ENCODE measurements around the gene ZBTB46.
A peak's percentile ranks its signal among the peaks of the same experiment; 100 is the strongest.
"Not testable (repeated sequence)": the region's sequence is repeated elsewhere in the genome, so short reads cannot be mapped to it uniquely, and the experiment has no call there.

ZBTB46 gene

DNA sequence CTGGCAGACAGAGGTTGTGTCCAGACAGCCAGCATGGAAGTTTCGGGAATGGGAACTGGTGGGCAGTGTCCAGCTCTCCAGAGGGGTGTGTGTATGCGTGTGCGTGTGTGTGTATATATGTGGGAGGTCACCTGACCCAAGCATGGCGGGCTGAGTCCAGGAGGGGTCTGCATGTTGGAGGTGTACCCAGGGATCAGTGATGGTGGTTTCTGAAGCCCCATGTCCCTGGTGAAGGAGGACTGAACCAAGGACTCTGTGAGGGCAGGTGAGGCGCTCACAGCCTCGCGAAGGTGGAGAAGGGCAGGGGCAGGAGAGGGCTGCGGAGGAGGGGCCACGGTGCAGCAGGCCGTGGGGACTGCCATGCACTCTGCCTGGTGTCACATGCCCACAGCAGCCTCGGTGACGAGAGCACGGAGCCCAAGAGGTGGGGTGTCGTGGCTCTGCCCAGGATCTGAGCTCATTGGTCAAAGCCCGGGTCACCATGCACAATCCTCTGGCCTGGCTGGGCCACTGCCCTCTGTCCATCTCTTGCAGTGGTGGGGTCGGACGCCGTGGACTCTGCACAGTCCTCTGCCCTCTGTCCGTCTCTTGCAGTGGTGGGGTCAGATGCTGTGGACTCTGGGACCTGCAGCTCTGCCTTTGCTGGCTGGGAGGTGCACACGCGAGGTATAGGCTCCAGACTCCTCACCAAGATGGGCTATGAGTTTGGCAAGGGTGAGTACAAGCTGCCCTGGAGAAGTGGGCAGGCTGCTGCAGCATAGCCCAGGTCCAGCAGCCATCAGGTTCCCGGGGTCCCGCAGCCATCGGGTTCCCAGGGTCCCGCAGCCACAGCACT is 96.7 kb downstream of the ZBTB46 start:
- DNase-seq (ENCODE audit: low read depth) = no peak

DNA sequence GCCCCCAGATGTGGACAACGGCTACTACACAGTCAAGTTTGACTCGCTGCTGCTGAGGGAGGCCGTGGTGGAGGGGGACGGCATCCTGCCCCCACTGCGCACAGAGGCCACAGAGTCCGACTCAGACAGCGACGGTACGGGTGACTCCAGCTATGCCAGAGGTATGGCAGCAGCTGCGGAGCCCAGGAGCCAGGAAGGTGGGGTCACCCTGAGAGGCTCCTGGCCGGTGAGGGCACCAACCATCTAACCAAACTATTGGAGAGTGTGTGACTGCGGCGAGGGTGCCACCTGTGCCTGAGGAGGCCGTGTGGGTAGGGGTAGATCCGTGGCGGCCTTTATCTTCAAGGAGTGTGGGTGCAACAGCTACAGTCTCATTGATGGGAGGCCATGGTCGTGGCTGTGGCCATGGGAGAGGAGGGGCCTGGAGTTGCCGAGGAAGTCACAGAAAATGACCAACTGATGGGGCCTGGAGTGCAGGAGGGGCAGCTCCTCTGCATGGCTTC is 97.4 kb downstream of the ZBTB46 start:
- no peak for DNase-seq (ENCODE audit: low read depth)

DNA sequence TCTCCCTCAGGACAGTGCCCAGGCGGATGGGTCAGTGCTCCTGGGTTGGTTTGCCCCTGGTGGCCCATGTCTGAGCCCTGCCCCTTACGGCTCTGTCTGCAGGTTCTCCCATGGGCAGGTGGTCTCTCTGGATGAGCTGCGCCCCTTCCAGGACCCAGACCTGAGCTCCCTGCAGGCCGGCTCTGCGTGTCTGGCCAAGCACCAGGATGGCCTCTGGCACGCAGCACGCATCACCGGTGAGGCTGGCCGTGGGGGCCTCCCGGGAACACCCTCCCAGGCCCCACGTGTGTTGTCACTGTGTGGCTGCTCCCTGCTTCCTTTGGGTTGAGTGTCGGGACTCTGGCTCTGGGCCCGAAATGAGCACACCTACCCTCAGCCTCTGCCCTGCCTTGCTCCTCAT is 97.9 kb downstream of the ZBTB46 start:
- no peak for DNase-seq (ENCODE audit: low read depth)

DNA sequence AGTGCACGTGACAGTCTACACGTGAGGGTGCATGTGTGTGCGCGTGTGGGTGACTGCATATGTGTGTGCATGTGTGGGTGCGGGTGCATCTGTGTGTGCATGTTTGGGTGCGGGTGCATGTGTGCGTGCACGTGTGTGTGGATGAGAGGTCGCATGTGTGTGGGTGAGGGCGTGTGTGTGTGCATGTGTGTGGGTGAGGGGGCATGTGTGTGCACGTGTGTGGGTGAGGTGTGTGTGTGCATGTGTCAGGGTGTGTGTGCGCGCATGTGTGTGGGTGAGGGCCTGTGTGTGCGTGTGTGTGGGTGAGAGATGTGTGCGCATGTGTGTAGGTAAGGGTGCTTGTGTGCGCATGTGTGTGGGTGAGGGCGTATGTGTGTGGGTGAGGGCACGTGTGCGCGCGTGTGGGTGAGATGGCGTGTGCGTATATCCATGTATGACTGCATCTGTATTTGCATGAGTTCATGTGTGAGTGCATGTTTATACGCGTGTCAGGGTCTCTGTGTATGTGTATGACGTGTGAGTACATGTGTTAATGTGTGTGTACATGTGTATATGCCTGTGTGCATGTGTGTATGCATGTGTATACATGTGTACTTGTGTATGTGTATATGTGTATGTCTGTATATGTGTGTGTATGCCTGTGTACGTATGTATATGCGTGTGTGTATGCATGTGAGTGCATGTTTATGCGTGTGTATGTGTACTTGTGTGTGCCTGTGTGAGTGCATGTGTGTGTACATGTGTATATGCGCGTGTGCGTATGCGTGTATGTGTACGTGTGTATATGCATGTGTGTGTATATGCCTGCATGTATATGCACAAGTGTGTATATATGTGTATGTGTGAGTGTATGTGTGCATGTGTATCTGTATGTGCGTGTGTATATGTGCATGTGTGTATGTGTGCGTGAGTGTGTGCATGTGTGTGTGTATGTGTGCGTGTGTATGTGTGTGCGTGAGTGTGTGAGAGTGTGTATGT is 98.7 kb downstream of the ZBTB46 start:
- DNase-seq (ENCODE audit: low read depth) = no peak

DNA sequence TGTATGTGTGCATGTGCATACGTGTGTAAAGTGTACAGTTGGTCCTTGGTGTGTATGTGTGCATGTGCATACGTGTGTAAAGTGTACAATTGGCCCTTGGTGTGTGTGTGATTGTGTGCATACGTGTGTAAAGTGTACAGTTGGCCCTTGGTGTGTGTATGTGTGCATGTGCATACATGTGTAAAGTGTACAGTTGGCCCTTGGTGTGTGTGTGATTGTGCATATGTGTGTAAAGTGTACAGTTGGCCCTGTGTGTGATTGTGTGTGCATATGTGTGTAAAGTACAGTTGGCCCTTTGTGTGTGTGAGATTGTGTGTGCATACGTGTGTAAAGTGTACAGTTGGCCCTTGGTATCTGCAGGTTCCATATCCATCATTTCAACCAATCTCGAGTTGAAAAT is 99.7 kb downstream of the ZBTB46 start:
- DNase-seq (ENCODE audit: low read depth) = no peak

DNA sequence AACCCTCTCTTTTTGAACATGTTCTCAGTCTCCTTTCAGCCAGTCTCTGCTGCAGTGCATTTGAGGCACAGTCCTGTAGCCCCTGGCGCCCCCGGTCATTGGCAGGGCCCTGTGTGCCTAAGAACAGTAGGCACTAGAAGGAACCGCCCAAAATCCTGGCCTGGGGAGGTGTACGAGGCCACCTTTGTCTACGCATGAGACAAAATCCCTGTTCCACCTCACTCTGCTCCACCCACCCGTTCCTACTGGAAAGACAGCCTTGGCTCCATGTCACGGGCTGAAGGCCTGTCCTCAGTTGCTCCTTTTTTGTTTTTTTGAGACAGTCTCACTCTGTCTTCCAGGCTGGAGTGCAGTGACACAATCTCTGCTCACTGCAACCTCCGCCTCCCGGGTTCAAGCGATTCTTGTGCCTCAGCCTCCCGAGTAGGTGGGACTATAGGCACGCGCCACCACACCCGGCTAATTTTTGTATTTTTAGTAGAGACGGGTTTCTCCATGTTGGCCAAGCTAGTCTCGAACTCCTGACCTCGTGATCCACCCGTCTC is 100.8 kb downstream of the ZBTB46 start:
- not testable (repeated sequence) for DNase-seq (ENCODE audit: low read depth)

DNA sequence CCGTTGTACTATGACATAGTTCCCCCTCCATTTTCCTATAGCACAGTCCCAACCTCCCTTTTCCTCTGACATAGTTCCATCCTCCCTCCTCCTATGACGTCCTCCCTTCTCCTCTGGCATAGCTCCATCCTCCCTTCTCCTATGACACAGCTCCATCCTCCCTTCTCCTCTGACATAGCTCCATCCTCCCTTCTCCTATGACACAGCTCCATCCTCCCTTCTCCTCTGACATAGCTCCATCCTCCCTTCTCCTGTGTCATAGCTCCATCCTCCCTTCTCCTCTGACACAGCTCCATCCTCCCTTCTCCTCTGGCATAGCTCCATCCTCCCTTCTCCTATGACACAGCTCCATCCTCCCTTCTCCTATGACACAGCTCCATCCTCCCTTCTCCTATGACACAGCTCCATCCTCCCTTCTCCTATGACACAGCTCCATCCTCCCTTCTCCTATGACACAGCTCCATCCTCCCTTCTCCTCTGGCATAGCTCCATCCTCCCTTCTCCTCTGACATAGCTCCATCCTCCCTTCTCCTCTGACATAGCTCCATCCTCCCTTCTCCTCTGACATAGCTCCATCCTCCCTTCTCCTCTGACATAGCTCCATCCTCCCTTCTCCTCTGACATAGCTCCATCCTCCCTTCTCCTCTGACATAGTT is 108.0 kb downstream of the ZBTB46 start:
- not testable (repeated sequence) for DNase-seq (ENCODE audit: low read depth)

DNA sequence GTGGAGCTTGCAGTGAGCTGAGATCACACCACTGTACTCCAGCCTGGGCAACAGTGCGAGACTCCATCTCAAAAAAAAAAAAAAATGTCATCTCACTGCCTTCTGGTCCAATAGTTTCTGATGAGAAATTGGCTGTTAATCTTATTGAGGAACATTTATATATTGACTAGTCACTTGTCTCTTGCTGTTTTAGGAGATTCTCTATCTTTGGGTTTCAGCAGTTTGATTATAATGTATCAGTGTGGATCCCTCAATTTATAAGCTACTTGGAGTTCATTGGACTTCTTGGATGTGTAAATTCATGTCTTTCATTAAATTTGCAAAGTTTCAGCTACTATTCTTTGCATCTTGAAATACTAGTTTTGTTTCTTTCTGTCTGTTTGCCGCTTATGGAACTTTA is 112.1 kb downstream of the ZBTB46 start:
- no peak for DNase-seq (ENCODE audit: low read depth)

DNA sequence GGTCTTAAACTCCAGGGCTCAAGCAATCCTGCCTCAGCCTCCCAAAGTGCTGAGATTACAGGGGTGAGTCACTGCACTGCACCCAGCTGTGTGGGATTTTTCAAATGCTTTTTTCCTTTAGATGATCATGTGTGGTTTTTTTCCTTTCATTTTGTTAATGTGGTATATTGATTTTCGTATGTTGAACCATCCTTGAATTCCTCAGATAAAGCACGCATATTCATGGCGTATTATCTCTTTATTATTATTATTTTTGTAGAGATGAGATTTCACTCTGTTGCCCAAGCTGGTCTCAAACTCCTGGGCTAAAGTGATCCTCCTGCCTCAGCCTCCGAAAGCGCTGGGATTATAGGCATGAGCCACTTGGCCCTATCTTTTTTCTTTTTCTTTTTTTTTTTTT is 116.2 kb downstream of the ZBTB46 start:
- no peak for DNase-seq (ENCODE audit: low read depth)

DNA sequence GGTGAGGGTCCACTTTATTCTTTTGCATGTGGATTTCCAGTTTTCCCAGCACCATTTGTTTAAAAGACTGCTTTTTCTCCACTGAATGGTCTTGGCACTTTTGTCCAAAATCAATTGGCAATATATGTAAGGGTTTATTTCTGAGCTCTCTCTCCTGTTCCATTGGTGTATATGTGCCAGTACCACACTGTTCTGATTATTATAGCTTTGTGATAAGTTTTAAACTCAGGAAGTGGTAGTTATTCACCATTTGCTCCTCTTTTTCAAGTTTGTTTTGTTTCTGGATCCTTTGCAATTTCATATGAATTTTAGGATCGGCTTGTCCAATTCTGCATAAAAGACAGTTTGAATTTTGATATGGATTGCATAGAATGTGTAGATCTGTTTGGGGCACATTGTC is 118.9 kb downstream of the ZBTB46 start:
- no peak for DNase-seq (ENCODE audit: low read depth)

DNA sequence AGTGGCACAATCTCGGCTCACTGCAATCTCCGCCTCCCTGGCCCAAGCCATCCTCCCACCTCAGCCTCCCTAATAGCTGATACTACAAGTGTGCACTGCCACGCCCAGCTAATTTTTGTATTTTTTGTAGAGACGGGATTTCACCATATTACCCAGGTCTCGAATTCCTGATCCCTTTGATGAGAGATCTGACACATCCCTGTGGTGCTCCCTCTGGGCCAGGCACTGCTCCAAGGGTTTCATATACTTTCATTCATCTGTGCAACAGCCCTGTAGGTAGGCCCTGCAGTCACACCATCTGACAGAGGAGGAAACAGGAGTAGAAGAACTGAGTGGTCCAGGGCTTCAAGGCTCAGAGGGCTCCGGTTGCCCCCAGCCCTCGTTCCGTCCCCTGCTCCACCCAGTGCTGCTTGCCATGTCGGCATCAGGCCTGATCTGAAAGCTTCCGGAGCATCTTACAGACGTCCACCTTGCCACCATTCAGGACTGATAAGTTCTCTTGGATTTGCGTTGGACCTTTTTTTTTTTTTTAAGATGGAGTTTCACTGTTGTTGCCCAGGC is 119.9 kb downstream of the ZBTB46 start:
- DNase-seq (ENCODE audit: low read depth) = no peak

DNA sequence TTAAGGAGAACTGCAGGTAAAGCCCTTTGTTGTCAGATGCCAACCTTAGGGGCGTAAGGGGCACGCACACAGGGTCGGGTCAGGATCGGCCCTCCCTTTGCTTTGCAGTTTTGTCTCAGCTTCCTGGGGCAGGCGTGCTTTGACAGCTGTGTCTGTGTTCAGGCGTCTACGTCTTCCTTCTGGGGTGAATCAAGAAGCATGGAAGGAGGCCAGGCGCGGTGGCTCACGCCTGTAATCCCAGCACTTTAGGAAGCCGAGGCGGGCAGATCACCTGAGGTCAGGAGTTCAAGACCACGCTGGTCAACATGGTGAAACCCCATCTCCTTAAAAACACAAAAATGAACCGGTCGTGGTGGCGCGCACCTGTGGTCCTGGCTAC is 121.9 kb downstream of the ZBTB46 start:
- DNase-seq (ENCODE audit: low read depth) = no peak

DNA sequence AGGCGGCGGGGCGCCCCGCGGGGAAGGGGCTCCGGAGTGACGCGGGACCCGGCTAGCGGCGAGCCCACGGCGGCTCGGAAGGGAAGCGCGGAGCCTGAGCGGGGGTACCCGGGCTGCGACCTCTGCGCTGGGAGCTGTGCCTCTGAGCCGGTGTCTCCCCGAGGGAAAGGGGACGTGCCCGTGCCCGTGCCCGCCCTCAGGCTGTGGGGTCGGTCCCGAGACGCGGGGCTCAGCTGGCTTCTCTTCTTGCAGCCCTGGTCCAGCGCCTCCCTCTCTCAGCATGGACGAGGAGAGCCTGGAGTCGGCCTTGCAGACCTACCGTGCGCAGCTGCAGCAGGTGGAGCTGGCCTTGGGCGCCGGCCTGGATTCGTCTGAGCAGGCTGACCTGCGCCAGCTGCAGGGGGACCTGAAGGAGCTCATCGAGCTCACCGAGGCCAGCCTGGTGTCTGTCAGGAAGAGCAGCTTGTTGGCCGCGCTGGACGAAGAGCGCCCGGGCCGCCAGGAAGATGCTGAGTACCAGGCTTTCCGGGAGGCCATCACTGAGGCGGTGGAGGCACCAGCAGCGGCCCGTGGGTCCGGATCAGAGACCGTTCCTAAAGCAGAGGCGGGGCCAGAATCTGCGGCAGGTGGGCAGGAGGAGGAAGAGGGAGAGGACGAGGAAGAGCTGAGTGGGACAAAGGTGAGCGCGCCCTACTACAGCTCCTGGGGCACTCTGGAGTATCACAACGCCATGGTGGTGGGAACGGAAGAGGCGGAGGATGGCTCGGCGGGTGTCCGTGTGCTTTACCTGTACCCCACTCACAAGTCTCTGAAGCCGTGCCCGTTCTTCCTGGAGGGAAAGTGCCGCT is 122.5 kb downstream of the ZBTB46 start:
- no peak for DNase-seq (ENCODE audit: low read depth)

DNA sequence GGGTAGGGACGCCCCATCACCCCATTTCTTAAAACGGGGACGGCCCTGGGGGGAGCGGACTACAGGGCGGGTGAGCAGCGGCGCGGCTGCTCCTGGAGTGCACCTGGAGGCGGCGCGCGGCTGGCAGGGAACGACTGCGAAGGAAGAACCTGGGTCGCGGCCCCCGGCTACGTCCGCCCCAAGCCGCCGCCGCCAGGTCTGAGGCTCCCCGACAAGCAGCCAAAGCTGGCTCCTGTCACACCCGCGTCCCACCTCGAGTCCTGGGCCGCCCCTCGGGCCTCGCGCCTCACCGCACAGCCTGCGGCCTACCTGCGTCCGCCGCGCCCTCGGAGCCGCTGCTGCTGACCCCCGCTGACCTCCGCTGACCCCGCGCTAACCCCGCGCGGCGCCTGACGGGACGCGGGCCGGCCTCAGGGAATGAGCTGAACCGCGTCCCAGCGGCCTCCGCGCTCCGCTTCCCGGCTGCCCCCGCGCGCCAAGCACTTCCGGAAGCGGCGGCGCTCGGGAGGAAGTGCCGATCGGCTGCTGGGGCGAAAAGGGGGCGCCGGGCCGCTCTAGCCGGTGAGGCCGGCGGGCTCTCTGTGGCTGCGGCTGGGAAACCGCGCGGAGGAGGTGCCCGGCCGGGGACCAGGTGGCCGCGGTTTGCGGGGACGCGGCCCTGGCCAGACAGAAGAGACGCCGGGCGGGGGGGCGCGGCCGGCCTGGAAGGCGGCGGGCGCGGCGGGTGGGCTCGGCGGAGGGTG is 123.3 kb downstream of the ZBTB46 start, which contains the start of the genes ARFRP1 and ZGPAT:
TSS of gene ARFRP1 (minus strand) at position 419 of the 743 bp plus-strand sequence. CDS start 885 bp downstream, outside the sequence.
TSS of gene ZGPAT (plus strand) at position 482 of the 743 bp plus-strand sequence. CDS start 542 bp downstream, outside the sequence.
- peak; percentile 49 for DNase-seq (ENCODE audit: low read depth)

DNA sequence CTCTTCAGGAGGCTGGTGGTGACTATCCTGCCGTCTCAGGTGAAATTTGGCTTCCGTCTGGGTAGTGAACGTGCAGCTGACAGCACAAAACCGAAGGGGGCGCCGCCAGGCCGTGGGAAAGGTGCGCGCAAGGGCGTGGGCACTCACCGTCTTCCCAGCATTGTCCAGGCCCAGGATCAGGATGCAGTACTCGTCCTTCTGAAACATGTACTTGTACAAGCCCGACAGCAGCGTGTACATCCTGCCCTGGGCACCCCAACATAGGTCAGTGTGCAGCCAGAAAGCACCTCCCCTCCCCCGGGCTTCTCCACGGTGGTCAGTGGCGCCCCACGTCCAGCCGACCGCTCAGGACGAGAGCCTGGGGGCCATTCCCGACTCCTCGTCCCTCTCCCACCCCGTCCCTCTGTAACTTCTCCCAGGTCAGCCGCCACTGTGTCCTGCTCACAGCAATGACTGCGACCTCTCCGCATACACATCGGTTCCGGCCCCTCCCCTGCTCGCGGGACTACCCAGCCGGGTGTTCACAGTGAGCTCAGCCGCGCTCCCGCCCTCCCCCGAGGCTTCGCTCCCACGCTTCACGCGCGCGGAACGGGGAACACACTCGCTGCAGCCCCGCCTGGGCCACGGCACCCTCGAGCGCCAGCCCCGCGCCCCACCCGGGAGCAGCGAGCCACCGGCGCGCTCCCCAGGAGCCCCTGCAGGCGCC is 124.1 kb downstream of the ZBTB46 start:
- DNase-seq (ENCODE audit: low read depth) = no peak

DNA sequence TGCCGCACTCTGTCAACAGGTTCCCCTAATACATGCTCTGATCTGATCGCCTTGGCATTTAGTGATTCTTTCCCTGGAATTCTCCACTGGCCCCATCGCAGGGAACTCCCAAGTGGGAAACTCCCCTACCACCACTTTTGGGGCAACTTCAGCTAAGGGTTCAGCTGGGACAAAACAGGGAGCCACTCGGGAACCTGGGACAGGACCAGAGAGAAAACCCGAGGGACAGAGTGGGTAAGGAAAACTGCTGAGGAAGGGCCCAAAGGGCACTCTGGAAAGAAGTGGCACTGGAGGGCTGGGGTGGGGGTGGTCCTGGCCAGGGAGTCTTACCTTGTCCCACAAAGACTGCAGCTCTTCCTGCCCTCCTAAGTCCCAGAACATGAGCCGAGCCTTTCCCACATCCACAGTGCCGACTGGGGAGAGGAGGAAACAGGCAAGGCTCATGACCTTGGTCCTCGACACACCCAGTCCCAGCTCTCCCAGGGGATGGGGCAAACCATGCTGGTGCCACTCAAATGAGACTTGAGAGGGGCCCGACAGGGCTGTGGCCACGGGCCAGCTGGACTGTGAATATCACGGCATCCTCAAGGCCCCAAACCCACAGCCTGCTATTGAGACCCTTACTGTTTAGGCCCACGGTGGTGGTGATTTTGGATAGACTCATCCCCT is 124.9 kb downstream of the ZBTB46 start:
- DNase-seq (ENCODE audit: low read depth) = no peak

DNA sequence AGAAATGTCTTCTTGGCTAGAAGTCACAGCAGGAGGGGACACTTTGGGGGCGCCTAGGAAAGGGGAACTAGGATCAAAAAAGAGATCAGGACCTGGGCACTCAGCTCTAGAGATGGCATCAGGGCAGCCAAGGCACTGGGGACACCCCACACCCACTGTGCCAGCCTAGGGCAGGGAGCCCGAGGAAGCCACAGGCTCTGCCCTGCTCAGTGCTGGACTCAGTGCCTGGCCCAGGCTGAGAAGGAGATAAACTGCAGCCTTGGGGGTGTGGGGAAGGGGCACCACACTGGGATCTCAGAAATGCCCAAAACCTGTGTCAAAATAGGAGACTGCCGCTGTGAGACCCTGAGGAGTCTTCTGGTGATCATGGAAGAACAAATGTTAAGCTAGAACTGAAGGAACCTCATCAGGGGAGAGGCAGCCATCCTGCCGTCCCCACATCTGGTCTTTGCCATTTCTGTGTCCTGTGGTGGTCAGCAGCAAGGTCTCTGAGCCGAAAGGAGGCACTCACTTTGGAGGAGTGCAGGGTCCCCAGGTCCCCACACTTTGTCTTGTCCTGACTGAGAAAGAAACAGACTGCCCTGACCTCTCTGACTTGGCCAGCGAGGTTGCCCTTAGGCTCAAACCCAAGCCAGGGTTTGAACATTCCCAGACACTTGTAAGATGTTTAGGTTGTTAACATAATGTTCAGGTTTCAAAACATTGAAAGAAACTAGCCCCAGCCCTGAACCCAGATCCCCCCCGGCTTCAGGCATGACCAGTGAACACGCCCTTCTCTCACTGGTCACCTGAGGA is 125.6 kb downstream of the ZBTB46 start:
- DNase-seq (ENCODE audit: low read depth) = no peak

DNA sequence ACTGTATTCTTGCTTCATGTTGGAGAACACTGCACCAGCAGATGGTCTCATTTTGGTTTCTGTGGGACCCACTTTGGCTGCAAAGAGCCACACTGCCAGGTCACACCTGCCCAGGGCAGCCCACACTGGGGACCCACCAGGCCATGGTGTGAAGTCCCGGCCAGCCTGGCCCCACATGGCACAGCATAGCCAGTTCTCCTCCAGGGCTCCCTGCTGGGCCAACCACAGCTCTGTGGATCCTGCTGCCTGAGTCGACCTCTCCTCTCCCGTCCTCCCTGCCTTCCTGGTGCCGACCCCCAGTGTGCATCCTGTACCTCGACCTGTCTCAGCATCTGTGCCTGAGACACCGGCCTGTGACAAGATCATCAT is 126.3 kb downstream of the ZBTB46 start:
- DNase-seq (ENCODE audit: low read depth) = no peak

Measured in fibroblast of the conjunctiva (primary cell).